EL (cell line): ENCODE data around the gene ADGRB2.
A peak's percentile ranks its signal among the peaks of the same experiment; 100 is the strongest.
"Not testable (repeated sequence)": the region's sequence is repeated elsewhere in the genome, so short reads cannot be mapped to it uniquely, and the experiment has no call there.

Source experiments
- DNase-seq: peaks from one replicate; pipeline ENCODE4 v3.0.0-alpha.2; 2016

Gene ADGRB2

GRCh38 chr1:31718327-31718897 is 45.7 kb downstream of the ADGRB2 start:
- DNase-seq: no peak

GRCh38 chr1:31717341-31717740 is 46.8 kb downstream of the ADGRB2 start:
- DNase-seq: no peak

- DNase-seq: no peak
Measured at GRCh38 chr1:31715873-31716220, 48.3 kb downstream of the ADGRB2 start.

GRCh38 chr1:31715087-31715872 is 48.9 kb downstream of the ADGRB2 start:
- DNase-seq: peak; percentile 94

- peak; percentile 78 for DNase-seq
Measured at GRCh38 chr1:31714442-31715086, 49.6 kb downstream of the ADGRB2 start.

GRCh38 chr1:31712630-31713029 is 51.5 kb downstream of the ADGRB2 start:
- DNase-seq: peak; percentile 93

GRCh38 chr1:31712068-31712467 is 52.1 kb downstream of the ADGRB2 start:
- DNase-seq: peak; percentile 44

GRCh38 chr1:31708324-31708723 is 55.8 kb downstream of the ADGRB2 start:
- DNase-seq: peak; percentile 56

GRCh38 chr1:31707711-31708110 is 56.4 kb downstream of the ADGRB2 start:
- peak; percentile 79 for DNase-seq

GRCh38 chr1:31707059-31707600 is 57.0 kb downstream of the ADGRB2 start:
- not testable (repeated sequence) for DNase-seq

- no peak for DNase-seq
Measured at GRCh38 chr1:31706384-31707058, 57.6 kb downstream of the ADGRB2 start.

- DNase-seq: peak; percentile 79
Measured at GRCh38 chr1:31705080-31705866, 58.9 kb downstream of the ADGRB2 start.

- DNase-seq: peak; percentile 65
Measured at GRCh38 chr1:31704271-31705079, 59.7 kb downstream of the ADGRB2 start.

GRCh38 chr1:31703431-31704270 is 60.5 kb downstream of the ADGRB2 start, which contains the start of gene COL16A1:
COL16A1 (minus strand) TSS chr1:31704017; CDS start chr1:31702193, 1,824 bp downstream.
- peak; percentile 53 for DNase-seq

GRCh38 chr1:31702836-31703404 is 61.2 kb downstream of the ADGRB2 start:
- peak; percentile 31 for DNase-seq

GRCh38 chr1:31701091-31701736 is 62.9 kb downstream of the ADGRB2 start:
- DNase-seq: peak; percentile 98

- no peak for DNase-seq
Measured at GRCh38 chr1:31700468-31701090, 63.6 kb downstream of the ADGRB2 start.

GRCh38 chr1:31699341-31699891 is 64.7 kb downstream of the ADGRB2 start:
- DNase-seq: no peak
